ENCODE data around the gene MRPL53.

MRPL53 gene
- total RNA-seq = 0 to 0.07 reads per million in 2 donors

DNA sequence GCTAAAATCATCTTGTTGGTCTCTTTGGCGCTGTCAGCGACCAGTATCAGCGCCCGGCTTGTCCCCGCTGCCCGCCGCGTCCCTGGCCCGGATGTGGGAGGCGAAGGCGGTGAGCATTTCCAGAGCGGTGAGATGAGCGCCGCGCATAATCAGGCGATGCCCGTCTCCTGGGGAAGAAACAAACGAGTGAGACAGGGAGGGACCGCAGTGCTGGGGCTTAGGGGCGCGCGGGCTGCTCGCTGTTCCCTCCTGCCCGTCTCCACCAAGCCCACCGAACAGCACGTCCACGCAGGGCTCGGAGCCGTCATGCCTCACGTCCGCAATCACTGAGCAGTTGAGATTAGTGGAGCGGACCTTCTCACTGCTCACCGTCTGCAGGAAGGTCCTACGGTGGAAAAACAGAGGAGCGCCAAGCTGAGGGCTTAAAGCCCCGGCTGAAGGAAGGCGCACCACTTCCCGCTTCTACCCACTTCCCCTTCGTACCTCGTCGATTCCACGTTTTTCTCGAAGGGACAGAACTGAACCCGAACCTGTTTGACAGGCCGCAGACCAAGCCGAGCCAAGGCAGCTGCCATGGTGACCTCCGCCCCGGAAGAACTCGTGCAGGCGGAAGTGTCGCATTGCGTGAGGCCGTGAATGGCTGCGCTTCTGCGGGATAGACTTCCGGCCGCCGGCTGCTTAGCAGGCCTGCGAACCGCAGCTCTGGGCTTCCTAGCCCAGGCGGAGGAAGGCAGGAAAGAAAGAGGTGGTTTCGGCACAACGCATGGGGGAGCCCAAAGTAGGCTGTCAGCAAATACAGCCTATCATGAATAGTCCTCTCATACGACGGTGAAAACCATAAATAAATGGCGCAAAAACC is at the start of gene MRPL53:
TSS of gene MRPL53 (minus strand) at position 595 of the 859 bp plus-strand sequence. CDS start at position 575, 20 bp downstream.
- DNase-seq = peak; percentile 99

GRCh38 chr2:74516650-74517049 is 44.2 kb upstream of the MRPL53 start:
- no peak for DNase-seq

GRCh38 chr2:74515981-74516633 is 43.6 kb upstream of the MRPL53 start:
- peak; percentile 58 for DNase-seq

- DNase-seq = no peak
These were observed 42.9 kb upstream of the MRPL53 start for GRCh38 chr2:74515271-74515980.

- no peak for DNase-seq
These were observed 42.1 kb upstream of the MRPL53 start, which contains the start of gene TLX2 for GRCh38 chr2:74514368-74515270. Gene TLX2, plus strand, starts transcription at chr2:74514450. Its CDS starts 357 bp downstream, at chr2:74514807.

DNA sequence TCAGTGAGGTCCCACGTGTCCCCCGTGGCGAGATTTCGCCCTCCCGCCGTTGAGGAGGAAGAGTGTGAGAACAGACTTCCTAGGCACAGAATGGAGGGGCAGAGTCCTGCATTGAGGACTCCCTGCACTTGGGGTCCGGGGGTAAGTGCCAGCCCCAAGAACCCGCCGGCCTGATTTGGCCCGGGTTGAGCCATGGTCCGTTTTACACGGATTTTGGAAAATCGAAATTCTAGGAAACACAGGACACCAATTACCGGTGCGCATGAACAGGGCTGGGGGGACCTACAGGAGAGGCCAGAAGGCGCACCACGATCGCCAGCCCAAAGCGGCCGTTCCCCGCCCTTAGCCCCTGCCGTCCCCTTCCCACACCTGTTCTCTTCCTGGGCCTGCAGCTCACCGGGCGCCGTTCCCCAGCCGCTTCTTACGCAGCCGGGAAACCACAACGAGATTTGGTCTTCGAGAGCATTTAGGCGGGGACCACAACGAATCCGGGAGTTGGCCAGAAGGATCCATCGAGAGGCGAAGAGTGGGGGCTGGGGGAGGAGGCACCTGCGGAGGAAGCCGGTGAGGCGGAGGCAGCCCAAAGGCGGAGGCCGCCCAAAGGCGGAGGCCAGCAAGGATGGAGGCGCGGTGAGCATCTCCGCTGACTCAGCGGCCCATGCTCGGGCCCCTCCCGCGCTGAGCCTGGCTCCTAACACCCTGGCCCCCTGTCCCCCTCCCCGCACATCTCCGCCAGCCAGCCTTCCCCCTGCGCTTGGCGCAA is 41.3 kb upstream of the MRPL53 start:
- no peak for DNase-seq

DNA sequence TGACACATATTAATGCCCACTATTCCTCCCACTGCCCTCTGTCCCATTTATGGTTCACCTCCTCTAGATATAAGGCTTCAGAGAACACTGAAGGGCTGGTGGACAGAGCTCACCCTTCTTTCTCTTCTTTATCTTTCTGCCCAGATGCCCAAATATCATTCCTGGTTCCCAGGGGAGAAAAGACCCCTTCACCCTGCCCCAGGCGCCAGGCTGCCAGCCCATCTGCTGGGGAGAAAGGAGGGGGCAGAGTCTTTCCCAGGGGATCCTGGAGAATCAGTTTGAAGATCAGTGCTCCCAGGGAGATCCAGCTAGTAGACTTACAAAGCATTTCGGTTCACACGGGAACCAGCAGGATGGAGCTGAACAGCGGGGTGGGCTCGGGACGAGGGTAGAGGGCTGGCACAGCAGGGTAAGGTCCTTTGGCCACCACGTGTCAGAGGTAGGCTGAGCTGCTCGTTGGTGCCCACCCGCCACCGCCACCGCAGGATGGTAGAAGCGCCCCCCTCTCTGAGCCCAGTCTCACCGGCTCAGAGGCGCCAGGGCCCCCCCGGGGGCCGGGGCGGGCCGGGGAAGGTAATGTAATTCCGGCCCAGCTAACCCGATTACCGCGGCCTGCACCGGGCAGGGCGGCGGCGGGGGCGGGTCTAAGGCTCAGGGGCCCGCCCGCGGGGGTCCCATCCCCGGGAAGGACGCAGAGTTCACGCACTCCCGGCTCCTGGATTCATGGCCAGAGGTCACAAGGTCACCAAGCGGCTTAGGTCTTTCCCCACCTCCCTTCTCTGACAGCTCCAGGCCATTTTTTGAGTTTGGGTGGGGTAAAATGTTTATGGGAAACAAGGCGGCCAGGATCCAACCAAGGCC is 40.5 kb upstream of the MRPL53 start:
- no peak for DNase-seq

DNA sequence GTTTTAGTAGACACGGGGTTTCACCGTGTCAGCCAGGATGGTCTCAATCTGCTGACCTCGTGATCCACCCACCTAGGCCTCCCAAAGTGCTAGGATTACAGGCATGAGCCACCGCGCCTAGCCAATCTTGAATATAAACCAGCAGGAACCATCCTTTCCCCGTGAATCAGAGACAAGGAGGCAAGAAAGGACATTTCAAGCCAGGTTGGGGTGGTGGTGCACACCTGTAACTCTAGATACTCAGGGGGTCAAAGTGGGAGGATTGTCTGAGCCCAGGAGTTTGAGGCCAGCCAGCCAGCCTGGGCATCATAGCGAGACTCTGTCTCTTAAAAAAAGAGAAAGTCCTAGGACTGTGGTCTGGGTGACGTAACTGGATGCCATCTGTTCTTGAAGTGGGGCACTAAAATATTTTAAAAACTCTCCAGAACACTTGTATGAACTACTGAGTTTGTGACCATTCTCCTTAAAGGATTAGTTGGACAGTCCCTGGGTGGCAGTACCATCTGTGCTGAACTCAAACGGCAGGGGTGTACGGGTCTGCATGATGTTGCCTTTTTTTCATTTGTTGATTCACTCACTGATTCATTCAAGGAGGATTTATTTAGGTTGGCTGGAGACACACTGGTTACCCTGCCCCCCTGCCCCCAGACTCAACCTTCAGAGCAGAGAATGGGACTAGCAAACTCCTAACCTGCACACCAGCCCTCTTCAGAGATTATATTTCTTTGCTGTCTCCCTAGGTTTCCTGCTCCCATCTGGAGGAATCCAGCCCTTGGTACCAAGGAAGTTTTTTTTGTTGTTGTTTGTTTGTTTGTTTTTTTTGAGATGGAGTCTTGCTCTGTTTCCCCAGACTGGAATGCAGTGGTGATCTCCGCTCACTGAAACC is 38.9 kb upstream of the MRPL53 start:
- no peak for DNase-seq

- DNase-seq = no peak
These were observed 37.8 kb upstream of the MRPL53 start for GRCh38 chr2:74510272-74510671.

DNA sequence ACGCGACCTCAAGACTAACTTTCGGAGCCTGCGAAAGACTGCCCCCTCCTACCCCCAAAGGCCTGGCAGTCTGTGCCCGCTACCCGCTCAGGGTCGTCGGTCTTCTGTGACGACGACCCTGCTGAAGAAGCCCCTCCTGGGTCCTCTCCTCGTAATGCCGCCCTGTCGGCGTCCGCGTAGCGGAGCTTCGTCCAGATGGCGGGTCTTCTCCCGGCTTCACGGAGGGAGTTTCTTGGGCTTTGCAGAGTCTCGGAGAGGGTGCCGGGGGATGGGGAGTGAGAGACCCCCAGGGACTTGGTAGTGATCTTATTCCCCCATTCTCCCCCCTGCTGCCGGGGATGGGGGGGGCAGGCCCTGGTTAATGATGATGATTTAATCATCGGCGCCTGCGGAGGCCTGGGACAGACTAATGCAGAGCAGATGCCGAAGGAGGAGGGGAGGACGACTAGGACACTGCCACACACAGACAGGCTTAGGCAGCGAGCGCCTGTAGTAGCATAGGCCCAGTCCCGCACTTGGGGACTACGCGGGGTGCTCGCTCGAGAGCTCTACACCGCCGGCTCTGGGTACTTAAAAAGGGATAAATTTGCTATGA is 35.5 kb upstream of the MRPL53 start:
- no peak for DNase-seq

DNA sequence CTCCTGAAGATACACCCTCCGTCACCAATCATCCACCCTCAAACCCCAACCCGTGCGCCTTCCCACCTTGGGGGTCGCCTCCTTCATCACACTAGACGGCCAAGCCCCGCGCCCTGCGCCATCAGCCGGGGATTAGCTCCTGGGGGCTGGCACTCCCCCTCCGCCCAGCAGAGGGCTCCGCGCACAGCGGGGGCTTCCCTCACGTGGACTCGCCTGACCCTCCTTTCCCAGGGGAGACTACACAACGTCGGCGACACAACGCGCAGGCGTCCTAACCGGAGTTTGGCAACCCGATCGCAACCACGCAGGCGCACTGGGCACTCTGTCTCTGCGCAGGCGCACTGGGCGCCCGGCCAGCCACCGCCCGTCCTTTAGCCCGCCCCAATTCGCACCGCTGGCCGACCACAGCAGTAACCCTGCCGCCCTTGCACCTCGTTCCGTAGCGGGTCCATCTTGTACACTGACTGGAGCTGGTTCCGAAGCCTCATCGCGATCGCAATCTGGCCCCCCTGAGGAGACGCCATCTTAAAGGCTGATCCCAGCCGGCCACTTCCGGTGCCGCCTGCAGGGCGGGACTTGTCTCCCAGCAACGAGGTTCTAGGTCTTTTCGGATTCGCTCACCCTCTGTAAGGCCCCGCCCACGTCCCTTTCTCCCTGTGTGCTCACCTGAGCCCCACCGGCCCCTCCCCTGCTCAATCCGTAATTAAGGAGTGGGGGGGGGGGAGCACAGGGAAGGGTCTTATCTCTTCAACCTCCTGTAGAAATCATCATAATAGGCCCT is 34.9 kb upstream of the MRPL53 start, which contains the start of gene PCGF1:
TSS of gene PCGF1 (minus strand) at position 551 of the 781 bp plus-strand sequence. CDS start at position 524, 27 bp downstream.
- peak; percentile 98 for DNase-seq

- DNase-seq = no peak
These were observed 33.2 kb upstream of the MRPL53 start for GRCh38 chr2:74505448-74506246.

DNA sequence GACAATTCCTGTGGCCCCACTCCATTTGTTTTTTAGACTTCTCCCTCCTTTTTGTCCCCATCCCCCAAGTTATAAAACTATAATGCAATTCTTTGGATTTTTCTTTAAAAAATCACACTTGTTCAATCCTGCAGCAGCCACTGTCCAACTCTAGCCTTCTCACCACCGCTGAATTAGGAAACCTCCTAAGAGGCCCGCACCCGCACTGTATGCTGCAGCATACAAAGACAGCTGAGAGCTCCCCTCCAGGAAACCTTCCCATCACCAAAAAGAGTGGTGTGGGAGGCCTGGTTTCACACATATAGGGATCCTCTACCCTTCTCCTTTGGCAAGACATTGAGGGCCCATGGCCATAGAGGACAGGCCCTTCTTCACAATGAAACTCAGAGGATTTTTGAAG is 32.1 kb upstream of the MRPL53 start:
- DNase-seq = no peak

- no peak for DNase-seq
These were observed 31.3 kb upstream of the MRPL53 start for GRCh38 chr2:74503506-74504475.

- DNase-seq = no peak
These were observed 30.4 kb upstream of the MRPL53 start for GRCh38 chr2:74502720-74503505.

Measured in T-helper 9 cell (primary cell).